AG09309 (cell line): ENCODE measurements around the gene USP22.

Source experiments
- DNase-seq: peaks from one replicate; pipeline ENCODE4 v3.0.0-alpha.2; 2010; ENCODE audit warnings: low read depth
- H3K4me3 ChIP-seq: 2 replicates; pipeline ENCODE4 v1.5.1; 2011; ENCODE audit warnings: mild to moderate bottlenecking, low read depth, low read length, moderate library complexity; ENCODE audit not compliant: control insufficient read depth
- TF ChIP-seq, protein P1 (sequence below): IDR thresholded peaks from 2 replicates; pipeline ENCODE4 v1.5.1; 2011; ENCODE audit warnings: mild to moderate bottlenecking, low read depth, low read length, inconsistent platforms; ENCODE audit not compliant: insufficient read depth, control insufficient read depth; ENCODE audit errors: missing control alignments

USP22 gene

DNA sequence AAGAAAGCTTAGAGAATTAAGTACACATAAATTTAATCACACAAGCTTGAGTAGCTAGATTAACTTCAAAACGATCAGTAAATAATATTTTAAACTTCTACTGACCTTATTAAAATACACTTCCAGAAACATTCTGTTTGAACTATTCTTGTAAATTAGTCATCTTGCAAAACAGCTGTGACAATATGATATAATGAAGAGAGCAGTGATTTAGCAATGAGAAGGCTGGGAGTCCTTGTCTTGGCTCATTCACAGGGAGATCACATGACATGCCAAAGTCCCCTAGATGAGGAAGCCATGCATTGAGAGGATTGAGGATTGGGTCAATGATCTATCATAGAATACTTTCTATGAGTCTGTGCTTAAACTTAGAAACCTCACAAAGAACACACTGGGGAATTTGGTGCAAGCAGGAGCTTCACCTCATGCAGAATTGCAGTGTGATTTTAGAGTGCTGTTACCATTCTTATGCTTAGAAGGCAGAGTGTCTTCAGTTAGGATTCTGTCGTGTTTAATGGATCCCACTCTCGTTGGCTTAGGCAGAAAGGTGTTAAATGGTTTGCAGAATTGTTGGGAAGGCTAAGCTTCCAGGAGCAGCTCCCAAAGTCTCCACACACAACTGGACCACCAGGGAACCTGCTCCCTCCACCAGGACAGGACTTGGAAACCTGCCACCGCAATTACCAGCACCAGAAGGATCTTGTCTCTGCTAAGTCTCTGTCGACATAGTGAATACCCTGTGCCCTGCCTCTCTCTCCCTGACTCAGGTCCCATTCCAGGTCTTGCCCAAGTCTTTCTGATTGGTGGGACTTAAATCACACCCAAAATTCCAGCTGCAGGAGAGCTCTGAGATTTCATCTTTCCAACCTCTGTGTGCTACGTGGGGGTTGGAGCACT, 87.1 kb downstream of the USP22 start:
- TF ChIP-seq, protein P1, sequence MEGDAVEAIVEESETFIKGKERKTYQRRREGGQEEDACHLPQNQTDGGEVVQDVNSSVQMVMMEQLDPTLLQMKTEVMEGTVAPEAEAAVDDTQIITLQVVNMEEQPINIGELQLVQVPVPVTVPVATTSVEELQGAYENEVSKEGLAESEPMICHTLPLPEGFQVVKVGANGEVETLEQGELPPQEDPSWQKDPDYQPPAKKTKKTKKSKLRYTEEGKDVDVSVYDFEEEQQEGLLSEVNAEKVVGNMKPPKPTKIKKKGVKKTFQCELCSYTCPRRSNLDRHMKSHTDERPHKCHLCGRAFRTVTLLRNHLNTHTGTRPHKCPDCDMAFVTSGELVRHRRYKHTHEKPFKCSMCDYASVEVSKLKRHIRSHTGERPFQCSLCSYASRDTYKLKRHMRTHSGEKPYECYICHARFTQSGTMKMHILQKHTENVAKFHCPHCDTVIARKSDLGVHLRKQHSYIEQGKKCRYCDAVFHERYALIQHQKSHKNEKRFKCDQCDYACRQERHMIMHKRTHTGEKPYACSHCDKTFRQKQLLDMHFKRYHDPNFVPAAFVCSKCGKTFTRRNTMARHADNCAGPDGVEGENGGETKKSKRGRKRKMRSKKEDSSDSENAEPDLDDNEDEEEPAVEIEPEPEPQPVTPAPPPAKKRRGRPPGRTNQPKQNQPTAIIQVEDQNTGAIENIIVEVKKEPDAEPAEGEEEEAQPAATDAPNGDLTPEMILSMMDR, result no peak
- no peak for DNase-seq

DNA sequence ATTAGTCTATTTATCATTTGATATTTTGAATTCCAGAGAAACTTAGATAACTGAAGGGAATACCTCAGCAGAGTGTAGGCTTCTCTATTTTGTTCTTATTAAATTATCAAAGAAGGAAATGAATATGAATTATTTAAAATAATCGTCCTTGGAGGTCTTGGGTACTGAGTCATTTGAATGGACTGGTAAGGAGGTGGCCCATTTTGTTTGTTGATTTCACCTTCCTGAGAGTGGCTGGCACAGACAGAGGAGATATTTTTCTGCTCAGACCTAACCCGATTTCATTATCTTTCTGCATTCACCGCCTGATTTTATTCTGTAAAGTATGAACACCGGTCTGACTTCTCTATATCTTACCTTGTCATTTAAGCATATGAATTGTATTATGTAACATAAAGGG, 88.0 kb downstream of the USP22 start:
- TF ChIP-seq, protein P1, result no peak
- no peak for DNase-seq
- no peak overlapping the region for H3K4me3 ChIP-seq

More for the DNA sequence above, 87.1 kb downstream of the USP22 start:
- H3K4me3 ChIP-seq, result no peak overlapping the region

DNA sequence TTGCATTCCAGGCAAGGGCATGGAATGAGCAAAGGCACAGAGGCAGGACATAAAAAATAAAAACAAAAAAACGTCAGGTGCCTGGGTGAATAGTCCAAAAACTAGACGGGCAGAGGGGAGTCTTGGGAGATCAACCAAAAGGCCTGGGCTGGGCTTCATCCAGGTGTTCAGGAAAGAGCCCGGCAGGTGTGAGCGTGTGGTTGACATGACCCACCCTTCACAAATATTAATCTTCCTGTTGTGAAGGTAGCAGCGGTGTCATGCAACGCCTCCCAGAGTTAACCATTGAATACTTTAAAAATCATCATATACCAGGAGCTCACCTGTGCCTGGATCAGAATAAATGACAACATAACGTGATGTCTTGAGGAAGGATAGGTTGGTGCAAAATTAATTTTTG, 90.6 kb downstream of the USP22 start:
- TF ChIP-seq, protein P1, result no peak
- H3K4me3 ChIP-seq, result no peak overlapping the region
- DNase-seq, result no peak
